Measurements from ENCODE around the gene DEDD2.

Gene DEDD2

GRCh38 chr19:42176649-42176989, 40.9 kb downstream of the DEDD2 start:
- Histone ChIP-seq H4K8ac (ENCODE audit: low read length) (no peak overlapping the region), H3K36me3 (ENCODE audit: control insufficient read depth in 1 of 2, insufficient read depth in 2 of 2, low read depth in 1 of 2, low read length in 2 of 2) (no peaks in the 10 kb centered on the region), H3K14ac (ENCODE audit: low read length in 2 of 2) (no peak overlapping the region), H2BK120ac (ENCODE audit: low read depth, low read length) (no peak overlapping the region), H3K4me1 (ENCODE audit: control insufficient read depth, insufficient read depth, low read depth, low read length) (peaks cover 9% of the 10 kb centered on the region), H2AFZ (ENCODE audit: low read depth, low read length) (no peak overlapping the region), H2BK15ac (ENCODE audit: low read depth, poor library complexity, severe bottlenecking) (no peak overlapping the region), H3K79me1 (replicated peaks; ENCODE audit: low read length, poor library complexity, severe bottlenecking) (no peaks in the 10 kb centered on the region), H3K4me2 (ENCODE audit: low read length, poor library complexity, severe bottlenecking) (peak overlapping the region; percentile 83), H2BK5ac (ENCODE audit: low read depth, low read length, poor library complexity, severe bottlenecking) (no peak overlapping the region), H4K91ac (ENCODE audit: low read length) (no peak overlapping the region), H3K23ac (ENCODE audit: low read length in 2 of 2) (no peak overlapping the region), H2BK12ac (ENCODE audit: low read length in 2 of 2) (no peak overlapping the region), H3K4ac (ENCODE audit: low read depth in 1 of 2, low read length in 2 of 2) (no peak overlapping the region), H3K27me3 (ENCODE audit: control insufficient read depth in 1 of 2, insufficient read depth in 1 of 2, low read length in 2 of 2) (peaks cover 84 to 85% of the 10 kb centered on the region in 2 experiments), H3K9ac (ENCODE audit: low read length) (peak overlapping the region; percentile 71), H3K27ac (ENCODE audit: low read length, poor library complexity, severe bottlenecking) (no peak overlapping the region), H3K9me3 (ENCODE audit: control insufficient read depth, low read length) (no peaks in the 10 kb centered on the region), H2AK5ac (ENCODE audit: low read length, severe bottlenecking) (no peak overlapping the region), H3K4me3 (ENCODE audit: insufficient read depth in 1 of 2, low read depth in 1 of 2, low read length in 2 of 2) (peak overlapping the region; percentile 3 to 79), H3K18ac (ENCODE audit: low read depth in 1 of 2, low read length in 2 of 2) (no peak overlapping the region)
- under 1% methylated on average over 23 of the region's 31 CpGs for WGBS
- no peak for DNase-seq

GRCh38 chr19:42175952-42176648, 41.4 kb downstream of the DEDD2 start:
- Histone ChIP-seq H4K8ac (ENCODE audit: low read length) (no peak overlapping the region), H3K4me3 (ENCODE audit: insufficient read depth in 1 of 2, low read depth in 1 of 2, low read length in 2 of 2) (peak overlapping the region; percentile 3 to 79), H4K91ac (ENCODE audit: low read length) (no peak overlapping the region), H3K14ac (ENCODE audit: low read length in 2 of 2) (no peak overlapping the region), H3K4me2 (ENCODE audit: low read length, poor library complexity, severe bottlenecking) (peak overlapping the region; percentile 83), H2AFZ (ENCODE audit: low read depth, low read length) (no peak overlapping the region), H3K18ac (ENCODE audit: low read depth in 1 of 2, low read length in 2 of 2) (no peak overlapping the region), H3K36me3 (ENCODE audit: control insufficient read depth in 1 of 2, insufficient read depth in 2 of 2, low read depth in 1 of 2, low read length in 2 of 2) (no peaks in the 10 kb centered on the region), H2BK12ac (ENCODE audit: low read length in 2 of 2) (no peak overlapping the region), H3K79me1 (replicated peaks; ENCODE audit: low read length, poor library complexity, severe bottlenecking) (no peaks in the 10 kb centered on the region), H3K27ac (ENCODE audit: low read length, poor library complexity, severe bottlenecking) (no peak overlapping the region), H3K23ac (ENCODE audit: low read length in 2 of 2) (no peak overlapping the region), H3K27me3 (ENCODE audit: control insufficient read depth in 1 of 2, insufficient read depth in 1 of 2, low read length in 2 of 2) (peaks cover 84 to 87% of the 10 kb centered on the region in 2 experiments), H3K9me3 (ENCODE audit: control insufficient read depth, low read length) (no peaks in the 10 kb centered on the region), H2BK5ac (ENCODE audit: low read depth, low read length, poor library complexity, severe bottlenecking) (no peak overlapping the region), H2BK120ac (ENCODE audit: low read depth, low read length) (no peak overlapping the region), H3K9ac (ENCODE audit: low read length) (peak overlapping the region; percentile 71), H2AK5ac (ENCODE audit: low read length, severe bottlenecking) (no peak overlapping the region), H3K4me1 (ENCODE audit: control insufficient read depth, insufficient read depth, low read depth, low read length) (peaks cover 9% of the 10 kb centered on the region), H2BK15ac (ENCODE audit: low read depth, poor library complexity, severe bottlenecking) (no peak overlapping the region), H3K4ac (ENCODE audit: low read depth in 1 of 2, low read length in 2 of 2) (no peak overlapping the region)
- peak; percentile 45 for DNase-seq
- WGBS, result 3% methylated on average over 25 of the region's 34 CpGs

- Histone ChIP-seq H2AFZ (ENCODE audit: low read depth, low read length) (no peak overlapping the region), H3K9ac (ENCODE audit: low read length) (peak overlapping the region; percentile 71), H3K36me3 (ENCODE audit: control insufficient read depth in 1 of 2, insufficient read depth in 2 of 2, low read depth in 1 of 2, low read length in 2 of 2) (no peaks in the 10 kb centered on the region), H3K4me2 (ENCODE audit: low read length, poor library complexity, severe bottlenecking) (no peak overlapping the region), H4K8ac (ENCODE audit: low read length) (no peak overlapping the region), H3K14ac (ENCODE audit: low read length in 2 of 2) (no peak overlapping the region), H3K23ac (ENCODE audit: low read length in 2 of 2) (no peak overlapping the region), H3K27ac (ENCODE audit: low read length, poor library complexity, severe bottlenecking) (no peak overlapping the region), H2BK5ac (ENCODE audit: low read depth, low read length, poor library complexity, severe bottlenecking) (no peak overlapping the region), H2BK15ac (ENCODE audit: low read depth, poor library complexity, severe bottlenecking) (no peak overlapping the region), H3K18ac (ENCODE audit: low read depth in 1 of 2, low read length in 2 of 2) (no peak overlapping the region), H4K91ac (ENCODE audit: low read length) (no peak overlapping the region), H3K4me3 (ENCODE audit: insufficient read depth in 1 of 2, low read depth in 1 of 2, low read length in 2 of 2) (peak overlapping the region in 1 of 2 experiments; percentile 79), H2AK5ac (ENCODE audit: low read length, severe bottlenecking) (no peak overlapping the region), H3K4me1 (ENCODE audit: control insufficient read depth, insufficient read depth, low read depth, low read length) (peaks cover 9% of the 10 kb centered on the region), H2BK12ac (ENCODE audit: low read length in 2 of 2) (no peak overlapping the region), H3K79me1 (replicated peaks; ENCODE audit: low read length, poor library complexity, severe bottlenecking) (no peaks in the 10 kb centered on the region), H3K4ac (ENCODE audit: low read depth in 1 of 2, low read length in 2 of 2) (no peak overlapping the region), H3K27me3 (ENCODE audit: control insufficient read depth in 1 of 2, insufficient read depth in 1 of 2, low read length in 2 of 2) (peaks cover 78 to 87% of the 10 kb centered on the region in 2 experiments), H3K9me3 (ENCODE audit: control insufficient read depth, low read length) (no peaks in the 10 kb centered on the region), H2BK120ac (ENCODE audit: low read depth, low read length) (no peak overlapping the region)
- WGBS, result 28% methylated on average over 6 of the region's 6 CpGs
- DNase-seq, result no peak
Observed at GRCh38 chr19:42174958-42175734, 42.3 kb downstream of the DEDD2 start.

- no peaks in the 10 kb centered on the region for H3K36me3 ChIP-seq (ENCODE audit: control insufficient read depth in 1 of 2, insufficient read depth in 2 of 2, low read depth in 1 of 2, low read length in 2 of 2)
- no peak overlapping the region for H2BK15ac ChIP-seq (ENCODE audit: low read depth, poor library complexity, severe bottlenecking)
- H3K4me2 ChIP-seq (ENCODE audit: low read length, poor library complexity, severe bottlenecking), result no peak overlapping the region
- H4K8ac ChIP-seq (ENCODE audit: low read length), result no peak overlapping the region
- no peak overlapping the region for H2BK5ac ChIP-seq (ENCODE audit: low read depth, low read length, poor library complexity, severe bottlenecking)
- H3K9ac ChIP-seq (ENCODE audit: low read length), result no peak overlapping the region
- H2BK120ac ChIP-seq (ENCODE audit: low read depth, low read length), result no peak overlapping the region
- no peak overlapping the region for H3K4me3 ChIP-seq (ENCODE audit: insufficient read depth in 1 of 2, low read depth in 1 of 2, low read length in 2 of 2)
- no peak overlapping the region for H3K14ac ChIP-seq (ENCODE audit: low read length in 2 of 2)
- no peak overlapping the region for H3K27ac ChIP-seq (ENCODE audit: low read length, poor library complexity, severe bottlenecking)
- no peaks in the 10 kb centered on the region for H3K79me1 ChIP-seq (replicated peaks; ENCODE audit: low read length, poor library complexity, severe bottlenecking)
- H3K23ac ChIP-seq (ENCODE audit: low read length in 2 of 2), result no peak overlapping the region
- no peaks in the 10 kb centered on the region for H3K9me3 ChIP-seq (ENCODE audit: control insufficient read depth, low read length)
- no peak overlapping the region for H2BK12ac ChIP-seq (ENCODE audit: low read length in 2 of 2)
- DNase-seq, result no peak
- H4K91ac ChIP-seq (ENCODE audit: low read length), result no peak overlapping the region
- no peak overlapping the region for H3K18ac ChIP-seq (ENCODE audit: low read depth in 1 of 2, low read length in 2 of 2)
- WGBS, result 83% methylated on average over 11 of the region's 11 CpGs
- H2AFZ ChIP-seq (ENCODE audit: low read depth, low read length), result no peak overlapping the region
- peaks cover 9% of the 10 kb centered on the region for H3K4me1 ChIP-seq (ENCODE audit: control insufficient read depth, insufficient read depth, low read depth, low read length)
- peaks cover 69 to 87% of the 10 kb centered on the region in 2 experiments for H3K27me3 ChIP-seq (ENCODE audit: control insufficient read depth in 1 of 2, insufficient read depth in 1 of 2, low read length in 2 of 2)
- no peak overlapping the region for H2AK5ac ChIP-seq (ENCODE audit: low read length, severe bottlenecking)
- no peak overlapping the region for H3K4ac ChIP-seq (ENCODE audit: low read depth in 1 of 2, low read length in 2 of 2)
Observed at GRCh38 chr19:42174188-42174587, 43.3 kb downstream of the DEDD2 start.

All from mesenchymal stem cell (in vitro differentiated cells and primary cell).